ENCODE data around the gene RAB35.

DNA sequence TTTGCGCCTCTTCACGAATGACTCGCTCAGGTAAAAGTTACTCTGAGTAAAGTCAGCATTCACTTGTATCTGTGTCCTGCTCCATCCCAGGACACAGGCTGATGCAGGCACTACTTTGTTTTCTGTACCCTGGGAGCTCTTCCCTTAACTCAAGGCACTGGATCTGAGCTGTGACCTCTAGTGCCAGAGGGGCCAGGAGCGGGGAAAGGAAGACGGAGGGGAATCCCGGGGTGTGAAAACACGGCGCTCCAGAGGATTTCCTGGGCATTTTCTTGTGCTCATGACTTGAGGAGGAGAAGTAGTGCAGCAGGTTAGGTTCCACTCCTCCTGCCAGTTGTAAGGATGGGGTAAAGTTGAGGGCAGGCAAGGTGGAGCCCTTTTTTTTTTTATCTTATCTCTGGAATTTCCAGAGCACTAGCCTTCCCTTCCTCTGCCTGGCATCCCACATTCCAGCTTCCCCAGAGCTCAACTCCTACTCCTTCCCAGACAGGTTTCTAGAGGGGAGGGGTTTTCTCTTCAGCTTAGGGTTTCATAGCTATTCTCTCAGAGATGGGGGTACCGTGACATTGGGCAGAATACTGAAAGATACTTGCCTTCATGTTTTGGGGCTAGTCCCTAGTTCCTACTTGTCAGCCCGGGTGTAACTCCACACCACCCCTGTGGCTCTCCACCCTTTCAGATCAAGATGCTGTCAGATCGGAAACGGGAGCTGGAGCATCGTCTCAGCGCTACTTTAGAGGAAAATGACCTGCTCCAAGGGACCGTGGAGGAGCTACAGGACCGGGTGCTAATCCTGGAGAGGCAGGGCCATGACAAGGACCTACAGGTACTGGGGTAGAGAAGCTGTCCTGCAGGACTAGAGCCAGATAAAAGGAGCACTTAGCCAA lies 52.3 kb downstream of the RAB35 start:
- TF ChIP-seq, protein P1, sequence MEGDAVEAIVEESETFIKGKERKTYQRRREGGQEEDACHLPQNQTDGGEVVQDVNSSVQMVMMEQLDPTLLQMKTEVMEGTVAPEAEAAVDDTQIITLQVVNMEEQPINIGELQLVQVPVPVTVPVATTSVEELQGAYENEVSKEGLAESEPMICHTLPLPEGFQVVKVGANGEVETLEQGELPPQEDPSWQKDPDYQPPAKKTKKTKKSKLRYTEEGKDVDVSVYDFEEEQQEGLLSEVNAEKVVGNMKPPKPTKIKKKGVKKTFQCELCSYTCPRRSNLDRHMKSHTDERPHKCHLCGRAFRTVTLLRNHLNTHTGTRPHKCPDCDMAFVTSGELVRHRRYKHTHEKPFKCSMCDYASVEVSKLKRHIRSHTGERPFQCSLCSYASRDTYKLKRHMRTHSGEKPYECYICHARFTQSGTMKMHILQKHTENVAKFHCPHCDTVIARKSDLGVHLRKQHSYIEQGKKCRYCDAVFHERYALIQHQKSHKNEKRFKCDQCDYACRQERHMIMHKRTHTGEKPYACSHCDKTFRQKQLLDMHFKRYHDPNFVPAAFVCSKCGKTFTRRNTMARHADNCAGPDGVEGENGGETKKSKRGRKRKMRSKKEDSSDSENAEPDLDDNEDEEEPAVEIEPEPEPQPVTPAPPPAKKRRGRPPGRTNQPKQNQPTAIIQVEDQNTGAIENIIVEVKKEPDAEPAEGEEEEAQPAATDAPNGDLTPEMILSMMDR (conservative IDR thresholded peaks at IDR 0.05) = no peak
- TF ChIP-seq ZFX (IDR thresholded peaks at IDR 0.05) = no peak

Measured in C4-2B (cell line).